ENCODE measurements around the gene TRABD2A. TPM values are rescaled to one million over a fixed set of nuclear protein-coding genes. Genes with fewer than 3 reads are reported as not detected.

TRABD2A gene
- total and polyA plus RNA-seq, 9 of the 15 experiments (the other 6 are each of a cell fraction or from before 2014, with no cell fraction given) = 0.07 to 0.45 (median 0.25) TPM

DNA sequence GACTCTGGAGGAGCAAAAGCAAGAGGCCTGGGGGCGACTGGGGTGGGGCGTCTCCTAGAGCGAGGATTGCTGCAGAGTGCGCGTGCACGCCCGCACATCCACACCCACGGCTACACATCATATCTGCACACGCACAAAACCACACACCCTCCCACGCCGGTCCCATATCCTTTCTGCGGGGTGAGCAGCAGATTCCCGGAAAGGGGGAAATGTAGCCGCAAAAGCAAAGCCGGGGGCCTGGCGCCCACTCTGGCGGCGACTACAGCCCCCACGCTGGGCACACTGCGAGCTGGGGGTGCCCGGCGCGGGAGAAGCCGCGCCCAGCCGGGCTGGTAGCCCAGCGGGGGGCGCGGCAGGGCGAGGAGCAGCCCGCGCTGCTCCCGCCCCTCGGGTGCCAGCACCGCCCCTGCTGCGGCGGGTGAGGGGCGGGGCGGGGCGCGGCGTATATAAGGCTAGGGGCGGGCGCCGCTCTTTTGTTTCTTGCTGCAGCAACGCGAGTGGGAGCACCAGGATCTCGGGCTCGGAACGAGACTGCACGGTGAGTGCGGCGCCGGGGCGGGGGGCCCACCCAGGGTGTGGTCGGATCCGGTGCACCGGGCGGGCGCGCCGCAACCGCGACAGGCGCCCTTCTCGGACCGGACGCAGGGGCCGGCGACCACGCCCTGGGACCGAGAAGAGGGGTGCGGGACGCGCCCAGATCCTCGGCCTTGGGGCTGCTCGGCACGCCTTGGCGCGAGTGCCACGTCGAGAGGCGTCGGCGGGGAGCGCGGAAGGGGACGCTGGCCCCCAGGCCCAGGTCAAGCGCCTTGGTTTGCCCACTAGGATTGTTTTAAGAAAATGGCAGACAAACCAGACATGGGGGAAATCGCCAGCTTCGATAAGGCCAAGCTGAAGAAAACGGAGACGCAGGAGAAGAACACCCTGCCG, 24.6 kb upstream of the TRABD2A start, which contains the start of gene TMSB10 (continued):
- TF ChIP-seq, protein P1, sequence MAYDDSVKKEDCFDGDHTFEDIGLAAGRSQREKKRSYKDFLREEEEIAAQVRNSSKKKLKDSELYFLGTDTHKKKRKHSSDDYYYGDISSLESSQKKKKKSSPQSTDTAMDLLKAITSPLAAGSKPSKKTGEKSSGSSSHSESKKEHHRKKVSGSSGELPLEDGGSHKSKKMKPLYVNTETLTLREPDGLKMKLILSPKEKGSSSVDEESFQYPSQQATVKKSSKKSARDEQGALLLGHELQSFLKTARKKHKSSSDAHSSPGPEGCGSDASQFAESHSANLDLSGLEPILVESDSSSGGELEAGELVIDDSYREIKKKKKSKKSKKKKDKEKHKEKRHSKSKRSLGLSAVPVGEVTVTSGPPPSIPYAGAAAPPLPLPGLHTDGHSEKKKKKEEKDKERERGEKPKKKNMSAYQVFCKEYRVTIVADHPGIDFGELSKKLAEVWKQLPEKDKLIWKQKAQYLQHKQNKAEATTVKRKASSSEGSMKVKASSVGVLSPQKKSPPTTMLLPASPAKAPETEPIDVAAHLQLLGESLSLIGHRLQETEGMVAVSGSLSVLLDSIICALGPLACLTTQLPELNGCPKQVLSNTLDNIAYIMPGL (CRISPR knock-in tag; IDR thresholded peaks at IDR 0.05) = no peak
- TF ChIP-seq PML (IDR thresholded peaks at IDR 0.05; ENCODE audit: low read length) (peak; percentile 74), CCNT2 (IDR thresholded peaks at IDR 0.05; ENCODE audit: borderline replicate concordance, extremely low read depth, insufficient read length, low read depth, low read length) (peak; percentile 69), GTF2F1 (IDR thresholded peaks at IDR 0.05; ENCODE audit: low read depth, low read length) (peak; percentile 70), ZNF699 (CRISPR knock-in tag; IDR thresholded peaks at IDR 0.05; ENCODE audit: insufficient replicate concordance) (no peak), YY1 (IDR thresholded peaks at IDR 0.05; ENCODE audit: borderline replicate concordance in 1 of 3, control insufficient read depth in 1 of 3, extremely low read depth in 1 of 3, insufficient read depth in 3 of 3, insufficient read length in 1 of 3, insufficient replicate concordance in 2 of 3, low read depth in 1 of 3, low read length in 2 of 3) (peak in 1 of 3 experiments; percentile 41), PYGO2 (tag; IDR thresholded peaks at IDR 0.05) (no peak), PTTG1 (tag; IDR thresholded peaks at IDR 0.05; ENCODE audit: low read depth) (no peak), ETS2 (tag; IDR thresholded peaks at IDR 0.05; ENCODE audit: borderline replicate concordance, poor library complexity, severe bottlenecking) (no peak), U2AF1 (optimal IDR thresholded peaks at IDR 0.05; ENCODE audit: low read depth, low read length) (peak; percentile 75), SIN3B (IDR thresholded peaks at IDR 0.05; ENCODE audit: low read depth) (no peak), KDM2B (CRISPR knock-in tag; IDR thresholded peaks at IDR 0.05) (no peak), KLF1 (tag; IDR thresholded peaks at IDR 0.05) (peak; percentile 96), MYNN (IDR thresholded peaks at IDR 0.05) (0 out of 2 replicates have a peak, but pooled peaks have one; percentile 6), MYNN (CRISPR knock-in tag; IDR thresholded peaks at IDR 0.05) (no peak)
- TF ChIP-seq, protein P2, sequence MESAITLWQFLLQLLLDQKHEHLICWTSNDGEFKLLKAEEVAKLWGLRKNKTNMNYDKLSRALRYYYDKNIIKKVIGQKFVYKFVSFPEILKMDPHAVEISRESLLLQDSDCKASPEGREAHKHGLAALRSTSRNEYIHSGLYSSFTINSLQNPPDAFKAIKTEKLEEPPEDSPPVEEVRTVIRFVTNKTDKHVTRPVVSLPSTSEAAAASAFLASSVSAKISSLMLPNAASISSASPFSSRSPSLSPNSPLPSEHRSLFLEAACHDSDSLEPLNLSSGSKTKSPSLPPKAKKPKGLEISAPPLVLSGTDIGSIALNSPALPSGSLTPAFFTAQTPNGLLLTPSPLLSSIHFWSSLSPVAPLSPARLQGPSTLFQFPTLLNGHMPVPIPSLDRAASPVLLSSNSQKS (CRISPR knock-in tag; IDR thresholded peaks at IDR 0.05) = no peak
- TF ChIP-seq, protein P3, sequence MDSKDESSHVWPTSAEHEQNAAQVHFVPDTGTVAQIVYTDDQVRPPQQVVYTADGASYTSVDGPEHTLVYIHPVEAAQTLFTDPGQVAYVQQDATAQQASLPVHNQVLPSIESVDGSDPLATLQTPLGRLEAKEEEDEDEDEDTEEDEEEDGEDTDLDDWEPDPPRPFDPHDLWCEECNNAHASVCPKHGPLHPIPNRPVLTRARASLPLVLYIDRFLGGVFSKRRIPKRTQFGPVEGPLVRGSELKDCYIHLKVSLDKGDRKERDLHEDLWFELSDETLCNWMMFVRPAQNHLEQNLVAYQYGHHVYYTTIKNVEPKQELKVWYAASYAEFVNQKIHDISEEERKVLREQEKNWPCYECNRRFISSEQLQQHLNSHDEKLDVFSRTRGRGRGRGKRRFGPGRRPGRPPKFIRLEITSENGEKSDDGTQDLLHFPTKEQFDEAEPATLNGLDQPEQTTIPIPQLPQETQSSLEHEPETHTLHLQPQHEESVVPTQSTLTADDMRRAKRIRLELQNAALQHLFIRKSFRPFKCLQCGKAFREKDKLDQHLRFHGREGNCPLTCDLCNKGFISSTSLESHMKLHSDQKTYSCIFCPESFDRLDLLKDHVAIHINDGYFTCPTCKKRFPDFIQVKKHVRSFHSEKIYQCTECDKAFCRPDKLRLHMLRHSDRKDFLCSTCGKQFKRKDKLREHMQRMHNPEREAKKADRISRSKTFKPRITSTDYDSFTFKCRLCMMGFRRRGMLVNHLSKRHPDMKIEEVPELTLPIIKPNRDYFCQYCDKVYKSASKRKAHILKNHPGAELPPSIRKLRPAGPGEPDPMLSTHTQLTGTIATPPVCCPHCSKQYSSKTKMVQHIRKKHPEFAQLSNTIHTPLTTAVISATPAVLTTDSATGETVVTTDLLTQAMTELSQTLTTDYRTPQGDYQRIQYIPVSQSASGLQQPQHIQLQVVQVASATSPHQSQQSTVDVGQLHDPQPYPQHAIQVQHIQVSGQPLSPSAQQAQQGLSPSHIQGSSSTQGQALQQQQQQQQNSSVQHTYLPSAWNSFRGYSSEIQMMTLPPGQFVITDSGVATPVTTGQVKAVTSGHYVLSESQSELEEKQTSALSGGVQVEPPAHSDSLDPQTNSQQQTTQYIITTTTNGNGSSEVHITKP (IDR thresholded peaks at IDR 0.05; ENCODE audit: partially characterized antibody) = peak; percentile 89
